Spinal cord (tissue), 10 donors: ENCODE results near the gene DPYSL4. TPM values are rescaled to one million over a fixed set of nuclear protein-coding genes. Genes with fewer than 3 reads are reported as not detected.

Source experiments
- DNase-seq, 6 donors: peaks; one replicate each; pipeline versions ENCODE4 v3.0.0 to v3.0.0-alpha.2; 2013 to 2015; ENCODE audit warnings: low spot score in 6 of 6, low read depth in 4 of 6
- H3K27ac ChIP-seq: one replicate; pipeline ENCODE4 v1.5.1; 2013; ENCODE audit warnings: low read depth, low read length, control low read depth
- H3K27me3 ChIP-seq: one replicate; pipeline ENCODE4 v1.6.1; 2013; ENCODE audit warnings: low read length; ENCODE audit not compliant: control insufficient read depth, insufficient read depth
- H3K36me3 ChIP-seq: one replicate; pipeline ENCODE4 v1.6.1; 2013; ENCODE audit warnings: low read length; ENCODE audit not compliant: control insufficient read depth, insufficient read depth
- H3K4me1 ChIP-seq: one replicate; pipeline ENCODE4 v1.6.1; 2013; ENCODE audit warnings: low read length; ENCODE audit not compliant: control insufficient read depth, insufficient read depth
- H3K4me3 ChIP-seq: one replicate; pipeline ENCODE4 v1.5.1; 2013; ENCODE audit warnings: low read depth, low read length, control low read depth
- H3K9me3 ChIP-seq: one replicate; pipeline ENCODE4 v1.6.1; 2013; ENCODE audit warnings: low read length; ENCODE audit not compliant: control insufficient read depth, insufficient read depth
- WGBS: methylation state at CpG from one replicate; pipeline ENCODE4 v1.1.5; 2013; ENCODE audit warnings: missing lambda C conversion rate; ENCODE audit not compliant: insufficient coverage; 5-methylcytosine and 5-hydroxymethylcytosine counted together
- polyA plus RNA-seq, 2 donors: library from polyadenylated mRNA; unstranded; fragments of 120-200 nt; gene quantifications; one replicate each; pipeline ENCODE4 v1.2.1, GENCODE V29; 2013; ENCODE audit not compliant: insufficient read length in 2 of 2
- total RNA-seq, 2 donors: library from RNA; depleted of rRNA in 1 of 2; stranded (reverse); fragments of 120-200 nt in 1 of 2; fragments of >200 nt in 1 of 2; gene quantifications; one replicate each; pipeline versions ENCODE4 v1.2.3 to v1.2.4, GENCODE V29; 2013 to 2014
- donor health status: healthy.

The DPYSL4 gene
- total and polyA plus RNA-seq, 4 donors, result 21.3 to 97.6 (median 59.1) TPM

DNA sequence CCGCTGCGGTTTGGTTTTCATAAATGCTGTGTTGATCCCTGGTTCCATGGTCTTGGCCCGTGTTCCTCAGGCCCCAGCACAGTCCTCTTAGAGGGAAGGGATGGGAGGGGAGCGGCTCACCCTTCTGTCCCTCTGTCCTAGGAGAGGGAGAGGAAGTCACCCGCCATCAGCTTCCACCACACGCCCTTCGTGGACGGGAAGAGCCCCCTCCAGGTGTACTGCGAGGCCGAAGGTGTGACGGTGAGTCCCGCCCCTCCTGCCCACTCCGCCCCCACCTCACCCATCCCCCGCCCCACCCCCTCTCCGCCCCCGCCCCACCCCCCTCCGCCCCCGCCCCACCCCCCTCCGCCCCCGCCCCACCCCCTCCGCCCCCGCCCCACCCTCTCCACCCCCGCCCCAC, 37.5 kb upstream of the DPYSL4 start:
- WGBS, result 94% methylated on average over 2 of the region's 23 CpGs
- Histone ChIP-seq H3K36me3 (peaks cover 68% of the 10 kb centered on the region), H3K27ac (no peak overlapping the region), H3K27me3 (no peaks in the 10 kb centered on the region), H3K4me3 (no peak overlapping the region), H3K4me1 (no peaks in the 10 kb centered on the region), H3K9me3 (no peaks in the 10 kb centered on the region)
- DNase-seq, result no peak

DNA sequence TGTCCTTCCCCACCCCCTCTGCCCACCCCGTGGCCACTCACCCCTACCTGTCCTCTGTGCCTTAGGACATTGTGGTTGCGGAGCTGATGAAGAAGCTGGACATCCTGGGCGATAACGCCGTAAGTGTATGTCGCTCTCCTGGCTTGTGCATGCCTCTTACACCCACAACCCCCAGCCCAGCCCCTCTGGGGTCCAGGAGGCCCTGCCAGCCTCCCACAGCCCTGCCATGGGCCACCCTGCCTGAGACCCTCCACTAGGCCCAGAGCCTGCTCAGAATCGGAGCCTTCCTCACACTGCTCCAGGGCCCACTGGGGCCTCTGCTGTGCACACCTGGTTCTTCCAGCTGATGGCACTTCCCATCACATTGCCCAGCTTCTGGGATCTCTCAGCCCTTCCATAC, 36.8 kb upstream of the DPYSL4 start:
- Histone ChIP-seq H3K4me3 (no peak overlapping the region), H3K36me3 (peaks cover 73% of the 10 kb centered on the region), H3K4me1 (no peaks in the 10 kb centered on the region), H3K27me3 (no peaks in the 10 kb centered on the region), H3K27ac (no peak overlapping the region), H3K9me3 (no peaks in the 10 kb centered on the region)
- DNase-seq, result no peak
- 92% methylated on average over 7 of the region's 7 CpGs for WGBS

DNA sequence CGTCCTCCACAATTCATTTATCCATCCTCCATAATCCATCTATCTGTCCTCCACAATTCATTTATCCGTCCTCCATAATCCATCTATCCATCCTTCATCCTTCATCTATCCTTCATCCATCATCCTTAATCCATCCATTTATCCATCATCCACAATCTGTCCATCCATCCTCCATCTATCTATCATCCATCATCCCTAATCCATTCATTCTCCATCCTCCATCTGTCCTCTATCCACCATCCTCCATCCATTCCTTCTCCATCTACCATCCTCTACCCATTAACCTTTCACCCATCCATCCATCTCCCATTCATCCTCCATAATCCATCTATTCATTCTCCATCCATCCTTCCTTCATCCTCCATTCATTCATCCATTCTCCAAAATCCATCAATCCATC, 36.0 kb upstream of the DPYSL4 start:
- no peak overlapping the region for H3K27ac ChIP-seq
- H3K4me3 ChIP-seq, result no peak overlapping the region
- no peak for DNase-seq
- no peaks in the 10 kb centered on the region for H3K4me1 ChIP-seq
- no peaks in the 10 kb centered on the region for H3K27me3 ChIP-seq
- 96% methylated on average over 2 of the region's 2 CpGs for WGBS
- no peaks in the 10 kb centered on the region for H3K9me3 ChIP-seq
- peaks cover 72% of the 10 kb centered on the region for H3K36me3 ChIP-seq

DNA sequence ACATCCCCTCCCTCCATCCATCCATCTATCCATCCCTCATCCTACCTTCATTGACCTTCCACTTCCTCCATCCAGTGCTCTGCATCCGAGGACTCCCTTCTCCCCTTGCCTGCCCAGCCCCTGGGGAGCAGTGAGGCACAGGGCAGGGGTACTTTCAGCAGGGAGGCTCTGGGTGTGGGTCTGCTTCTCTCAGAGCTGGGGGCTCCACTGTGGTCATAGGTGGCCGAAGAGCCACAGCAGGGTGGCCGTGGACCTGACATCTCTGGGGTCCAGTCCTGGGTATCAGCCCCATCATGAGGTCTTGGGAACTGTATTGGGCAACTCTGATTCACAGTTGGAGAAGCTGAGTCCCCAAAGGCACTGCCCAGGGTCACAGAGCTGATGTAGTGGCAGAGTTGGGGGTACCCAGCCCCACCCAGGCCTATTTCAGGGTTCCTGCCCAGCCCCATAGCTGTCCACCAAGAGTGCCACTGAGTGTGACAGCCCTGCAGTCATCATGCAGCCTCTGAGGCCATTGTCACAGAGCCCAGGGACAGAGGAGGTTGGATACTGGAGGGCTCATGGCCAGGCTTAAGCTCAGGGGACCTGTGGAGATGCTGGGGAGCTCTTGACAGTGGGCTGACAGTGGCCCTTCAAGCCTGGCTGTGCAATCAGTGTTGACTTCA, 35.3 kb upstream of the DPYSL4 start:
- Histone ChIP-seq H3K36me3 (peaks cover 74% of the 10 kb centered on the region), H3K27me3 (no peaks in the 10 kb centered on the region), H3K9me3 (no peaks in the 10 kb centered on the region), H3K4me1 (no peaks in the 10 kb centered on the region), H3K27ac (no peak overlapping the region), H3K4me3 (no peak overlapping the region)
- 98% methylated on average over 3 of the region's 3 CpGs for WGBS
- no peak for DNase-seq

DNA sequence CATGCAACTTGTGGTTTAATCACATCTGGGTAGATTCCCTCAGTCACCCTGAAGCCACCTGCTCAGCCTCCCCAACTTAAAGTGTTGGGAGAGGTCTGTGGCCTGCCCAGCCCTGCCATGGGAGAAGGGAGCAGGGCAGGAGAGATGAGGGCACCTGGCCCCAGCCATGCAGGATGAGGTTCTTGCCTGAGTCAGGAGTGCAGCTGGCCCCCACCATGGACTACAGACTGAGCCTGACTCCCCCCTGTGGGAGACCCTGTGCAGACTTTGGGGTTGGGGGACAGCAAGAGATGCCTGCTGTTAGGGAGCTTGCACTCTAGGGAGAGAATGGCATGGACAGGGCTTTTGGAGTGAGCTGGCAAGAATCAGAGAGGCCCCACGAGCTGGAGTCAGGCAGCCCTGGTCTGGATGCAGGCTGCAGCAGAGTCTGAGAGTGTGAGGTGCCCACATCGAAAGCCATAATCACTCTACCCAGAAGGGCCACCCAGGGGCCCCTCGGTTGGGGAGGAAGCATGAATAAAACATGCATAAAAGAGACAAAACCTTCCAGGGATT, 34.7 kb upstream of the DPYSL4 start:
- DNase-seq, result no peak
- H3K9me3 ChIP-seq, result no peaks in the 10 kb centered on the region
- H3K36me3 ChIP-seq, result peaks cover 69% of the 10 kb centered on the region
- H3K4me1 ChIP-seq, result no peaks in the 10 kb centered on the region
- no peak overlapping the region for H3K27ac ChIP-seq
- H3K27me3 ChIP-seq, result no peaks in the 10 kb centered on the region
- WGBS, result 42% methylated on average over 1 of the region's 3 CpGs
- no peak overlapping the region for H3K4me3 ChIP-seq

DNA sequence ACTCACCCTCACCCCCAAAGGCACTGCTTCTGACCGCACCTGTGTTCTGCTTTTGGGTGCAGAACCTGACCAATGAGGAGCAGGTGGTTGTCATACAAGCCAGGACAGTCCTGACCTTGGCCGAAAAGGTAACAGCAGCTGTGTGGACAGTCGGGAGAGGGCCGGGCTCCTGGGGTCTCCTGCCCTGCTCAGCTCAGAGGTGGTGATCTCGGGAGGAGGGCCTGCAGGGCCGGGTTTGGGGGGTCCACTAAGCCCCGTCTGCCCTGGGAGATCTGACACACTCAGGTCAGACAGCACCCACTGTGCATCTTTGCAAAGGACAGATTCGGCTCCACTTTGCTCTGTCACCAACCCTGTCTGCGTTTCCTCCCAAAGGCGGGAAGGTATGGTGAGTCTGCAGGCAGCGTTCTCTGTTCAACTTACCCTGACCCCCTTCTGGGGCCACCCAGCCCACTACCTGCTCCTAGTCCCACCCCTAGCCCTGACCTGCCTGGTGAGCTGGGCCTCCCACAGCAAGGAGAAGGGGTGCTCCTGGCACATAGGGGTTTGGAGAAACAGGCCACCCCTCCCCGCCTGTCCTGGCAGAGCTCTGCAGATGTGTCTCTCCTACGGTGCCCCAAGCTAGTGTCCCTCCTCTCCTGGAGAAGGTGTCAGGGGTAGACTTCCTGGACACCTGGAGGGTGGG, 33.7 kb upstream of the DPYSL4 start:
- H3K4me3 ChIP-seq, result no peak overlapping the region
- H3K27me3 ChIP-seq, result no peaks in the 10 kb centered on the region
- H3K36me3 ChIP-seq, result peaks cover 59% of the 10 kb centered on the region
- 79% methylated on average over 11 of the region's 13 CpGs for WGBS
- no peaks in the 10 kb centered on the region for H3K4me1 ChIP-seq
- no peak for DNase-seq
- H3K27ac ChIP-seq, result no peak overlapping the region
- no peaks in the 10 kb centered on the region for H3K9me3 ChIP-seq

DNA sequence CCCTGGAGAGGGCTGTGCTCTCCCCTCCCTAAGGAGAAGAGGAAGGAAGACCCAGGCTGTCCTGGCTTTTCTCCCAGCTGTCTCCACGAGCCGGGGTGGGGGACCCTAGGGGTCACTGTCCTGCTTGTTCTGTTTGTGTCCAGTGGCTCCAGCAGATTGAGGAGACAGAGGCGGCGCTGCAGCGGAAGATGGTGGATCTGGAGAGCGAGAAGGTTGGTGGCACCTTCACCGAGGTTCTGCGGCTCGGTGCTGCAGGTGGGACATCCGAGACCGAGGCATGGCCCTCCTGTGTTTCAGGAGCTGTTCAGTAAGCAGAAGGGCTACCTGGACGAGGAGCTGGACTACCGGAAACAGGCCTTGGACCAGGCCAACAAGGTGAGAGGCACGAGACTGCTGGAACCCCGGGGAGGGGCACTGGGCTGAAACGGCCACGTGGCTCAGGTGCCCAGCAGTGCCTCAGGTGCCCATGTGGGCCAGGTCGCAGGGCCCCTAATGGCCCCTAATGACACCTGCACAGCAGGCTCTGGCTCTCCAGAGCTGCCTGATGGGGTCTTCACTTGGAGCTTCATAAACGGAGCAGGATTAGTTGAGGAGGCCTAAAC, 33.0 kb upstream of the DPYSL4 start:
- no peak for DNase-seq
- H3K27me3 ChIP-seq, result no peaks in the 10 kb centered on the region
- no peak overlapping the region for H3K27ac ChIP-seq
- no peaks in the 10 kb centered on the region for H3K9me3 ChIP-seq
- no peak overlapping the region for H3K4me3 ChIP-seq
- H3K36me3 ChIP-seq, result peaks cover 52% of the 10 kb centered on the region
- WGBS, result 91% methylated on average over 18 of the region's 19 CpGs
- no peaks in the 10 kb centered on the region for H3K4me1 ChIP-seq

DNA sequence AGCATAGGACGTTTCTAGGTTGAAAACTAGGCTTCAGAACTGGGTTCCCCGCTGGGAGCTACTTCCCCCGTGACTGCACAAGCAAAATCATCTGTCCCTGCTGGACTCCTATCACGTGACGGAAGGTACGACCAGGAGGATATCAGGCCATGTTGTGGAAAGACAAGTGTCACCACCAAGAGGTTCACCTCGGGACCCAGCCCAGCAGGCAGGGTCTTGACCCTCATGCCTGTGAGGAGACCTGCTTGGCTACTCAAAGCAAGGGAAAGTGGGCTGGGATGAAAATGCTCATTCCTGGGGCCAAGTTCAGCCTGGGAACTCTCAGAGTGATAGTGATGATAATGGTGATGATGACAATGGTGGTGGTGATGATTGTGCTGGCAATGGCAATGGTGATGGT, 32.3 kb upstream of the DPYSL4 start:
- H3K4me3 ChIP-seq, result no peak overlapping the region

DNA sequence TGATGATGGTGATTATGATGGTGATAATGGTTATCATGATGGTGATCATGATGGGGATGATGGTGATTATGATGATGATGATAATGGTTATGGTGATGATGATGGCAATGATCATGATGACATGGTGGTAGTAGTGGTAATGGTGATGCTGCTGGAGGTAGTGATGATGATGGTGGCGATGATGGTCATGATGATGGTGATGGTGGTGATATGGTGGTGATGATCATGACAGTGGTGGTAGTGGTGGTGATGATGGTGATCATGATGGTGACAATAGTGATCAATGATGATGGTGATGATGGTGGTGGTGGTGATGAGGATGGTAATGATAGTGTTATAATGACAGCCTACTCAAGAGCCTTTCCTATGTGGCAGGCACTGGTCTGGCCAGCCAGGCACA, 31.8 kb upstream of the DPYSL4 start:
- Histone ChIP-seq H3K4me3 (no peak overlapping the region), H3K27me3 (no peaks in the 10 kb centered on the region), H3K27ac (no peak overlapping the region), H3K4me1 (peaks cover 4% of the 10 kb centered on the region), H3K36me3 (peaks cover 50% of the 10 kb centered on the region), H3K9me3 (no peaks in the 10 kb centered on the region)
- no peak for DNase-seq
- WGBS, result 96% methylated on average over 1 of the region's 1 CpG

More for the DNA sequence above, 32.3 kb upstream of the DPYSL4 start:
- H3K36me3 ChIP-seq, result peaks cover 51% of the 10 kb centered on the region
- 95% methylated on average over 7 of the region's 7 CpGs for WGBS
- H3K9me3 ChIP-seq, result no peaks in the 10 kb centered on the region
- H3K4me1 ChIP-seq, result peaks cover 2% of the 10 kb centered on the region
- no peaks in the 10 kb centered on the region for H3K27me3 ChIP-seq
- no peak for DNase-seq
- no peak overlapping the region for H3K27ac ChIP-seq
